Measurements from ENCODE around the gene GMDS. TPM values are rescaled to one million over a fixed set of nuclear protein-coding genes. Genes with fewer than 3 reads are reported as not detected.

GMDS gene
- total and polyA plus RNA-seq, 2 of the 13 experiments (the other 11 are each of a cell fraction or from before 2014, with no cell fraction given), result 64.4 to 112 TPM

DNA sequence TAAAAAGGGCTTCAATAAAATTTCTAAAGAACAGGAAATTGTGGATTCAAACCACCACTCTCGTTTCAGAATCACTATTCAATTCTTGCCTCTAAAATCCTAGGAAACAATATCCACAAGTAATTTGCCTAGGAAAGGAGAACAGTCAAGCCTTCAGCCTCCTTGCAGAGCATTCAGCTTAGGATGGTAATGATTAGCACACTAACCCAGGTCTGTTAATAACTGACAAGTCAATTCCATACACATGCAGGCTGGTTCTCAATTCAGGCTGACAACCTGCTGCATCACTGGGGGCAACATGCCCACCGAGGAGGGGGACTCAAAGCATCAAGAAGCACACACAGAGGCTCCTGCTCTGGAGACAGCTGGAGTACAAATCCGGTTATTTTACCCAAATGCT, 57.6 kb downstream of the GMDS start:
- no peak for DNase-seq (ENCODE audit: low spot score)
- Histone ChIP-seq H3K79me2 (ENCODE audit: insufficient read depth, low read length) (peaks cover 96% of the 10 kb centered on the region), H3K27me3 (ENCODE audit: control insufficient read depth in 1 of 2, insufficient read depth in 2 of 2, low read length in 2 of 2) (no peaks in the 10 kb centered on the region), H2AFZ (ENCODE audit: low read length) (no peak overlapping the region), H3K9ac (ENCODE audit: insufficient read depth, low read depth, low read length) (no peak overlapping the region), H3K36me3 (replicated peaks in 1 of 2; ENCODE audit: control insufficient read depth in 1 of 2, insufficient read depth in 2 of 2, low read length in 2 of 2) (peaks cover 2 to 6% of the 10 kb centered on the region in 2 experiments; a peak in 3 of 5 replicates), H3K4me2 (ENCODE audit: low read depth, low read length) (no peak overlapping the region), H3K9me3 (ENCODE audit: low read length) (no peaks in the 10 kb centered on the region), H3K27ac (ENCODE audit: extremely low read length, insufficient read depth, low read length) (no peak overlapping the region), H3K4me1 (ENCODE audit: insufficient read depth, low read length) (peaks cover 27% of the 10 kb centered on the region), H3K4me3 (replicated peaks in 1 of 3; ENCODE audit: insufficient read depth in 1 of 3, low read depth in 2 of 3, low read length in 3 of 3) (no peak overlapping the region), H4K20me1 (ENCODE audit: insufficient read depth, low read length) (peaks cover 35% of the 10 kb centered on the region)
- peak; percentile 30; the same call in 2 of the 3 replicates for ATAC-seq
- TF ChIP-seq, protein P1, sequence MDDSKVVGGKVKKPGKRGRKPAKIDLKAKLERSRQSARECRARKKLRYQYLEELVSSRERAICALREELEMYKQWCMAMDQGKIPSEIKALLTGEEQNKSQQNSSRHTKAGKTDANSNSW (CRISPR knock-in tag; IDR thresholded peaks at IDR 0.05; ENCODE audit: borderline replicate concordance), result no peak
- TF ChIP-seq SIN3B (IDR thresholded peaks at IDR 0.05; ENCODE audit: low read length) (no peak), TOPORS (CRISPR knock-in tag; IDR thresholded peaks at IDR 0.05) (no peak), POLR2A (IDR thresholded peaks at IDR 0.05; ENCODE audit: insufficient read depth in 1 of 2, low read depth in 2 of 2, low read length in 2 of 2) (0 out of 4 replicates have a peak, but pooled peaks of 1 of the 2 experiments have one; percentile 16), RBM22 (optimal IDR thresholded peaks at IDR 0.05; ENCODE audit: low read length) (peak; percentile 65), YEATS4 (CRISPR knock-in tag; IDR thresholded peaks at IDR 0.05; ENCODE audit: borderline replicate concordance) (no peak), TBX2 (CRISPR knock-in tag; IDR thresholded peaks at IDR 0.05; ENCODE audit: borderline replicate concordance) (no peak)
- POLR2A ChIA-PET, result no interaction called here
- intact Hi-C loops (cut with micrococcal nuclease; ENCODE audit: unreplicated experiment), result loop anchor here (10.0 kb wide), 1 partner anchor 257 kb away; no protein-coding TSS in a partner anchor
- 86% methylated on average over 3 of the region's 3 CpGs for WGBS (ENCODE audit: low lambda C conversion rate)
- CTCF ChIA-PET (ENCODE audit: low intra/inter-chr PET ratio, low total read pairs), result no interaction called here
- FAIRE-seq, result no peak
- no TSS peak for BruUV-seq (replicated peaks)
- in situ Hi-C loops (cut with HindIII; ENCODE audit: extremely low pct_ligation_motif_present, low pct_unique_long_range_greater_than_20kb), result no loop called here

DNA sequence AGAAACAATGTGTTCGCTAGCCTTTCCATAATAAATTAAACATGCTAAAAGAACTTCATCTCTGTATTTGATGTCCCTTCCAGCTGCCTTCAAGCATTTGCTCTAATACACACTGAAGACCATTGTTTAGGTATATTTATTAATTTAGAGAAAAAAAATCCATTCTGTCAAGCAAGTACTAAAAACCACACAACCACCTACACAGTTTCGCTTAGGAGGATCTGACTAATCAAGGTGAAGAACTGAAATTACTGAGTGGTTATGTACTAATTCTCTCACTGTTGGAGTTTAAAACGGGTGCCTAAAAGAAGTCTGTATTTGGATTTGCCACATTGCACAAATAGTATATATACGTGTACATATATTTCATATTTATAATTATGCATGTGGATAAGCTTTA, 58.9 kb downstream of the GMDS start:
- Histone ChIP-seq H3K79me2 (ENCODE audit: insufficient read depth, low read length) (peaks cover 96% of the 10 kb centered on the region), H3K4me1 (ENCODE audit: insufficient read depth, low read length) (peaks cover 40% of the 10 kb centered on the region), H2AFZ (ENCODE audit: low read length) (no peak overlapping the region), H3K9me3 (ENCODE audit: low read length) (no peaks in the 10 kb centered on the region), H3K36me3 (replicated peaks in 1 of 2; ENCODE audit: control insufficient read depth in 1 of 2, insufficient read depth in 2 of 2, low read length in 2 of 2) (peaks cover 0 to 2% of the 10 kb centered on the region in 2 experiments; a peak in 2 of 5 replicates), H3K27ac (ENCODE audit: extremely low read length, insufficient read depth, low read length) (no peak overlapping the region), H3K4me3 (replicated peaks in 1 of 3; ENCODE audit: insufficient read depth in 1 of 3, low read depth in 2 of 3, low read length in 3 of 3) (no peak overlapping the region), H4K20me1 (ENCODE audit: insufficient read depth, low read length) (peaks cover 30% of the 10 kb centered on the region), H3K27me3 (ENCODE audit: control insufficient read depth in 1 of 2, insufficient read depth in 2 of 2, low read length in 2 of 2) (no peaks in the 10 kb centered on the region), H3K4me2 (ENCODE audit: low read depth, low read length) (no peak overlapping the region), H3K9ac (ENCODE audit: insufficient read depth, low read depth, low read length) (no peak overlapping the region)
- no peak for ATAC-seq
- intact Hi-C loops (cut with micrococcal nuclease; ENCODE audit: unreplicated experiment), result loop anchor here (10.0 kb wide), 1 partner anchor 258 kb away; no protein-coding TSS in a partner anchor
- CTCF ChIA-PET (ENCODE audit: low intra/inter-chr PET ratio, low total read pairs), result no interaction called here
- FAIRE-seq, result no peak
- in situ Hi-C loops (cut with HindIII; ENCODE audit: extremely low pct_ligation_motif_present, low pct_unique_long_range_greater_than_20kb), result no loop called here
- POLR2A ChIA-PET, result no interaction called here
- 98% methylated on average over 4 of the region's 4 CpGs for WGBS (ENCODE audit: low lambda C conversion rate)
- BruUV-seq (replicated peaks), result no TSS peak
- no peak for DNase-seq (ENCODE audit: low spot score)
- TF ChIP-seq ZNF879 (CRISPR knock-in tag; IDR thresholded peaks at IDR 0.05) (no peak), SYNCRIP (IDR thresholded peaks at IDR 0.05; ENCODE audit: insufficient read depth, low read depth, low read length) (no peak), ZNF101 (CRISPR knock-in tag; IDR thresholded peaks at IDR 0.05; ENCODE audit: borderline replicate concordance, low read depth) (no peak), ESRRA (CRISPR knock-in tag; IDR thresholded peaks at IDR 0.05; ENCODE audit: low read depth) (no peak), EZH2 (conservative IDR thresholded peaks at IDR 0.05; ENCODE audit: low read depth, low read length) (no peak)
- TF ChIP-seq, protein P2, sequence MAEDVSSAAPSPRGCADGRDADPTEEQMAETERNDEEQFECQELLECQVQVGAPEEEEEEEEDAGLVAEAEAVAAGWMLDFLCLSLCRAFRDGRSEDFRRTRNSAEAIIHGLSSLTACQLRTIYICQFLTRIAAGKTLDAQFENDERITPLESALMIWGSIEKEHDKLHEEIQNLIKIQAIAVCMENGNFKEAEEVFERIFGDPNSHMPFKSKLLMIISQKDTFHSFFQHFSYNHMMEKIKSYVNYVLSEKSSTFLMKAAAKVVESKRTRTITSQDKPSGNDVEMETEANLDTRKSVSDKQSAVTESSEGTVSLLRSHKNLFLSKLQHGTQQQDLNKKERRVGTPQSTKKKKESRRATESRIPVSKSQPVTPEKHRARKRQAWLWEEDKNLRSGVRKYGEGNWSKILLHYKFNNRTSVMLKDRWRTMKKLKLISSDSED (CRISPR knock-in tag; IDR thresholded peaks at IDR 0.05), result no peak
- TF ChIP-seq, protein P3, sequence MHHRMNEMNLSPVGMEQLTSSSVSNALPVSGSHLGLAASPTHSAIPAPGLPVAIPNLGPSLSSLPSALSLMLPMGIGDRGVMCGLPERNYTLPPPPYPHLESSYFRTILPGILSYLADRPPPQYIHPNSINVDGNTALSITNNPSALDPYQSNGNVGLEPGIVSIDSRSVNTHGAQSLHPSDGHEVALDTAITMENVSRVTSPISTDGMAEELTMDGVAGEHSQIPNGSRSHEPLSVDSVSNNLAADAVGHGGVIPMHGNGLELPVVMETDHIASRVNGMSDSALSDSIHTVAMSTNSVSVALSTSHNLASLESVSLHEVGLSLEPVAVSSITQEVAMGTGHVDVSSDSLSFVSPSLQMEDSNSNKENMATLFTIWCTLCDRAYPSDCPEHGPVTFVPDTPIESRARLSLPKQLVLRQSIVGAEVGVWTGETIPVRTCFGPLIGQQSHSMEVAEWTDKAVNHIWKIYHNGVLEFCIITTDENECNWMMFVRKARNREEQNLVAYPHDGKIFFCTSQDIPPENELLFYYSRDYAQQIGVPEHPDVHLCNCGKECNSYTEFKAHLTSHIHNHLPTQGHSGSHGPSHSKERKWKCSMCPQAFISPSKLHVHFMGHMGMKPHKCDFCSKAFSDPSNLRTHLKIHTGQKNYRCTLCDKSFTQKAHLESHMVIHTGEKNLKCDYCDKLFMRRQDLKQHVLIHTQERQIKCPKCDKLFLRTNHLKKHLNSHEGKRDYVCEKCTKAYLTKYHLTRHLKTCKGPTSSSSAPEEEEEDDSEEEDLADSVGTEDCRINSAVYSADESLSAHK (CRISPR knock-in tag; IDR thresholded peaks at IDR 0.05; ENCODE audit: borderline replicate concordance), result no peak
- TF ChIP-seq, protein P4, sequence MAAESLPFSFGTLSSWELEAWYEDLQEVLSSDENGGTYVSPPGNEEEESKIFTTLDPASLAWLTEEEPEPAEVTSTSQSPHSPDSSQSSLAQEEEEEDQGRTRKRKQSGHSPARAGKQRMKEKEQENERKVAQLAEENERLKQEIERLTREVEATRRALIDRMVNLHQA (CRISPR knock-in tag; IDR thresholded peaks at IDR 0.05), result no peak
